Stimulated activated CD4-positive, alpha-beta T cell treated with anti-CD3 and anti-CD28 coated beads, Interleukin-15, amount 100 ng/mL, for 24 hours (primary cell): ENCODE measurements around the gene ARHGEF28.
A peak's percentile ranks its signal among the peaks of the same experiment; 100 is the strongest.

ENCODE experiments used
- DNase-seq: peaks from one replicate; pipeline ENCODE4 v3.0.0-alpha.2; 2020

Gene ARHGEF28

GRCh38 chr5:73911761-73912393 lies 285.9 kb downstream of the ARHGEF28 start:
- no peak for DNase-seq

GRCh38 chr5:73912821-73913271 lies 286.9 kb downstream of the ARHGEF28 start:
- no peak for DNase-seq

- no peak for DNase-seq
These were observed 288.0 kb downstream of the ARHGEF28 start for GRCh38 chr5:73913971-73914370.

DNA sequence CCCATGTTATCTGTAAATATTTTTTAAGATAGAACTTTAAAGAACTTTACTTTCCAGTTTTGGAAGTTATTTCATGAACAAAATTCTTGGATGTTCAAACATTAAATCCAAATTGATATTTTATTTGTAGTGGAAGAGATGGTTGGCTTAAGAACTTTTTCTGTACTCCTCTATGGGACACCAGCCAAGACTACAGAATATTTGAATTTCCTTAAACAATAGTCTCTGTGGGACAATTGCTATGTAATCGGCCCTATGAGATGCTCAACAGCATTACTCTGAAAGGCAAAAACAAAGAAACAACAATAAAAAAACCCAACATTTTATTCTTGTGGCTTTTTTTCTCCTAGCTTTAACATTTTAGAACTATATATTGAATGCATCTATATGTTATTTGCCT lies 289.3 kb downstream of the ARHGEF28 start:
- no peak for DNase-seq

GRCh38 chr5:73917433-73917832 lies 291.4 kb downstream of the ARHGEF28 start:
- no peak for DNase-seq

GRCh38 chr5:73917891-73918290 lies 291.9 kb downstream of the ARHGEF28 start:
- no peak for DNase-seq

DNA sequence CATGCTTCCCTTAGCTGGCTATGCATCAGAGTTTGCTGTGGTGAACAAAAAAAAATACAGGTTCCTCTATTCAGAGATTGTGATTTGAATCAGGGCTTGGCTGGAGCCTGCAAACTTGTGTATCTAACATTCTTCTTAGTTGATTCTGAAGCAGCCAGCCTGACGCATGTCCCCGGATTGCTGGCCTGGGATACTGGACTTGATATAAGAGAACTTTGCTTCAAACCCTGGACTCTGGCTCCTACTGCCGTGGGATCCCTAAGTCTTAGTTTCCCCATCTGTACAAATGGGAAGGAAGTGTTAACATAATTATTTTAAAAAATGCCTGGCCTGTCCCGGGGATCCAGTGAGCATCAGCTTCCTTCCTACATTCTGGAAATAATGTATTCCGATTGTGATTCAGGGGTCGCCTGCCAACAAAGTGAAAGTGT lies 292.8 kb downstream of the ARHGEF28 start:
- DNase-seq: no peak

DNA sequence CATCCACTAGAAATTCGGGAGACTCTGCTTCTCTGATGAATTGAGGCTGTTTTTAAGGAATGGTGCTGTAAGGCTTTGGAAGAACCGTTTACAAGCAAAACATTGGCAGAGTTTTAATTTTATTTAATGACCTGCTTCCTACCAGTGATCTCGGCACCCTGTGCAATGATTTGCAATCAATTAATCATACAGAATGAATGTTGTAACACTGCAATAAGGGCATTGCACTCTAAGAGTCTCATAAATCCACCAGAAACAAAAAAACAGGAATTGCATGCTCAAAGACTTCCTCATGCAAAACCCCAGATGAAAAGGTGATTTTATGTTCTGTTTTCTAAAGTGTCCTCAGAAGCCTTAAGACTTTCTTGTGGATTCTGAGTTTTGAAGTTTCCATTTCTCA lies 295.7 kb downstream of the ARHGEF28 start:
- no peak for DNase-seq

GRCh38 chr5:73922224-73922623 lies 296.2 kb downstream of the ARHGEF28 start:
- DNase-seq: no peak

- no peak for DNase-seq
These were observed 297.0 kb downstream of the ARHGEF28 start for GRCh38 chr5:73922875-73923557.

DNA sequence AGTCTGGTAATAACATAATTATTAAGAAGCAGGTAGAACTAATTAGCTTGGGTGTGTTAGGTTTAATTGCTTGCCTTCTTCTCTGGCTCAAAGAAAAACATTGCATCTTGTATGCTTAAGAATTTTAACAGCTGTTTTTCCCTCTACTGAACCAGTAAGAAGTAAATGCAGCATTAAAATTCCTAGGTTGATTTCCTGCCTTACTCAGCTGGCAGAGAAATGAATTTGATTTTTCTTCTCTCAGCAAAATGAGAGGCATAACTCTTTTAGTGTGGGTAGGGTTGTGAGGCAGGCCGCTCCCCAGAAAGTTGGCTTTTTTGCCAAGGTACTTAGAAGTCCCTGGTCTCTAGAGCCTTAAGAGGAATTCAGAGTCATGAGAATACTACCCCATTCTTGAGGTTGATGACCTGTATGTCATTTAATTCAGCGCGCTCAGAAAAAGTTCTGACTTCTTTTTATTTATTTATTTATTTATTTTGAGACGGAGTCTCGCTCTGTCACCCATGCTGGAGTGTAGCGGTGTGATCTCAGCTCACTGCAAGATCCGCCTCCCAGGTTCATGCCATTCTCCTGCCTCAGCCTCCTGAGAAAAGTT lies 302.6 kb downstream of the ARHGEF28 start:
- DNase-seq: no peak

DNA sequence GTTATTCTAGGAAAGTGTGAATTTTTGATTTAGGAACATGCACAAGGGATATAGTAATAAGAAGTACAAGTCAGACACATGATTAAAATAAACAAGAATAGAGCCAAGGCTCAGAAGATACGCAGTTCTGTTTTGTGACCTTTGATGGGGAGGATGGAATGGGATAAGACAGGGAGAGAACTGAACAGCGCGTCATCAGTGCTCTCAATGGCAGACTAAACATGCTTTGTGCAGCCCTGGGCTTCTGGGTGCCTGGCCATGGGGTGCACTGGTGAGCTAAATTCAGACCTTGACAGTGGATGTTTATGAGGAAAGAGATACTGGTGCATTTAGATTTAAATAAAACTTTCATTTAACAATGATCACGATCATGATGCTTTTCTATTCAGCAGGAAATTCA lies 309.7 kb downstream of the ARHGEF28 start:
- DNase-seq: no peak

DNA sequence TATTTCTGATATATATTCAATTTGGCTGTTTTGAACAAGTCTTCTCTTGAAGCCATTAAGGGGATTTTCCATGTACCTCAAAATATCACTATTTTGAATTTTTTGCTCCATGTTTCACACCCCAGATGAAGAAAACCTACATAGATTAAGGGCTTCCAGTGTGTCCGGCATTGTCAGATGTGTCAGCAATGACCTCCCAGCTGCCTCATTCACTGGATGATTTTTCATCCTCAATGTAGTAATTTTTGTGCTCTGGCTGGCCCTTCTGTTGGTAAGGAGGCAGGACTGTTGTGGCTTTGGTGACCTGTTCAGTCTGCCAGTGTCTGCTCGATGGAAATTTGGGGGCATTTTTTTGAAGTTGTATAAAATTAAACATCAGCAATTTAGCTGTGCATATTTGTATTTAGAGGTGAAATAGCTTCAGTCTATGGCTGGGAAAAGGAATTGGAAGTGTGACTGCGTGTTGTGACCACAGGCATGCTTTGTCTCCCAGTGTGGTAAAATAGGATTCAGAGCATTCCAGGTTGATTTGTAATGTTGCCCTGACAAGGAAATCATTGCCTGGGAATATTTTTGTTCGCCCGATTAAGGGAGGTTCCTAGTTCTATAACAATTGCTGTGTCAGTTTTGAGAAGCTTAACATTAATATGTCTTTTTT lies 312.4 kb downstream of the ARHGEF28 start:
- no peak for DNase-seq

GRCh38 chr5:73938938-73939320 lies 312.9 kb downstream of the ARHGEF28 start:
- no peak for DNase-seq

- no peak for DNase-seq
These were observed 313.6 kb downstream of the ARHGEF28 start for GRCh38 chr5:73939557-73939956.

DNA sequence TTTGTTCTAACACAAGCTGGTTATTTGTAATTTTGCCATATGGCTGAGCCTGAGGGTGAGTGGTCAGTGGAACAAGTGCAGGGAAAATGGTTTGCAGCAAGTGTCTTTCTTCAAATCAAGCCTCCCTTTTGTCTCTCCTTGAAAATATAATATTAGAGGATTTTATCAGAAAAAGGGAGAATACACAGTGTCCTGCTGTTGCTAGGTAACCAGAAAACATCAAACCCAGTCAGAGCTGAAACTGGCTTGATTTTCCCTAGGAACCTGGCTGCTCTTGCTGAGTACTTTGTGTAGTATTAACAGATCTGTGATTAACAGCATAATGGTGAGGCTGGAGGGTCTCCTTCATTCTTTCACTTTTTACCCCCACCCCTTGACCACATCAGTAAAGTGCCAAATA lies 314.0 kb downstream of the ARHGEF28 start:
- no peak for DNase-seq

- no peak for DNase-seq
These were observed 314.8 kb downstream of the ARHGEF28 start for GRCh38 chr5:73940801-73941200.

- DNase-seq: no peak
These were observed 316.8 kb downstream of the ARHGEF28 start for GRCh38 chr5:73942783-73943182.

DNA sequence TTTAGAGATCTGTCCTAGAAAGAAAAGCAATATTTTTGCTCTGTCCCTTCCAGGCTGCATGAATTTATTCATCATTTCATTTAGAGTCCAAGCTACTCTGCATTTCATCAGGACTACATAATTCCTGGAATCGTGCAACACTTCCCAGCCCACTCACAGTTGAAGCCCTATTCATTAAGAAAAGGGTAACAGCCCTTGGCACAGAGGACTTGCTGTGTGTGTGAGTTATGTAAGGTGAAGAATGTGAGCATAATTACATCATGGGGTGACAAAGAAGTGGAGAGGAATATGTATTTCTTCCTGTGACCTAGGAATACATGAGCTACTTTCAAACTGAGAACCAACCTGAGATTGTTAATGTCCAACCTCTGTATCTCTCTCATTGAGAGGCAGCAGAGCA lies 317.4 kb downstream of the ARHGEF28 start:
- DNase-seq: no peak

DNA sequence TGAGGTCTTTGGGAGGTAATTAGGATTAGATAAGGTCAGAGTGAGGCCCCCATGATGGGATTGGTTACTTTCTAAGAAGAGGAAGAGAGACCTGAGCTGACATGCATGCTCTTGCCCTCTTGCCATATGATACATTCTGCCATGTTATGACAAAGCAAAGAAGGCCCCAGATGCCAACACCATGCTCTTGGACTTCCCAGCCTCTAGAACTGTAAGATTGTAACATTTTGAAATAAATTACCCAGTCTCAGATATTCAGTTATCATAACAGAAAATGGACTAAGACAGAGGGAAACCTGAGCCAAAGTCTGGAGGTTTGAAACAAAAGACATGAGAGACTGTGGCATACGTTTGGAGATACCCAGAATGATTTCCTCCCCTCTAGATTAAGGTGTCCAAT lies 318.6 kb downstream of the ARHGEF28 start:
- no peak for DNase-seq

GRCh38 chr5:73945505-73945904 lies 319.5 kb downstream of the ARHGEF28 start:
- DNase-seq: peak; percentile 52

- DNase-seq: no peak
These were observed 320.3 kb downstream of the ARHGEF28 start for GRCh38 chr5:73946278-73946677.

- DNase-seq: no peak
These were observed 321.1 kb downstream of the ARHGEF28 start for GRCh38 chr5:73946919-73947602.
